Adrenal gland (tissue), 12 donors: ENCODE measurements around the gene CA10. TPM values are rescaled to one million over a fixed set of nuclear protein-coding genes. Genes with fewer than 3 reads are reported as not detected.

ENCODE experiments used
- DNase-seq, 7 donors: peaks; one replicate each; pipeline ENCODE4 v3.0.0-alpha.2; 2019 to 2020
- H3K27ac ChIP-seq, 5 donors: fragments of 200-600 bp; sonication (generic) in 4 of 5; 1 replicate in 3 of 5; 2 replicates in 2 of 5; pipeline versions ENCODE4 v1.5.1 to v1.8.0; 2016 to 2020; ENCODE audit warnings: mild to moderate bottlenecking in 1 of 5
- H3K27me3 ChIP-seq: fragments of 200-600 bp; 2 replicates; pipeline ENCODE4 v1.8.0; 2021
- H3K36me3 ChIP-seq, 2 donors: fragments of 200-600 bp; replicated peaks in 1 of 2; 1 replicate in 1 of 2; 2 replicates in 1 of 2; pipeline versions ENCODE4 v1.5.1 to v1.8.0; 2018 to 2022
- H3K4me1 ChIP-seq, 2 donors: fragments of 200-600 bp; replicated peaks in 1 of 2; 1 replicate in 1 of 2; 2 replicates in 1 of 2; pipeline versions ENCODE4 v1.5.1 to v1.8.0; 2018 to 2021
- H3K4me3 ChIP-seq, 4 donors: fragments of 200-600 bp; sonication (generic) in 3 of 4; one replicate each; pipeline ENCODE4 v1.5.1; 2016 to 2018
- H3K9me3 ChIP-seq, 3 donors: fragments of 200-600 bp; sonication (generic) in 1 of 3; replicated peaks in 1 of 3; 1 replicate in 2 of 3; 2 replicates in 1 of 3; pipeline versions ENCODE4 v1.5.1 to v1.8.0; 2016 to 2021
- CTCF ChIP-seq, 6 experiments: fragments of 450-650 bp in 4 of 6; fragments of 200-600 bp in 2 of 6; sonication (generic) in 1 of 6; IDR thresholded peaks; 1 replicate in 5 of 6; 2 replicates in 1 of 6; pipeline versions ENCODE4 v1.5.1 to v1.8.0; 2016 to 2021; ENCODE audit warnings: antibody characterized with exemption in 6 of 6, mild to moderate bottlenecking in 2 of 6, moderate library complexity in 1 of 6
- POLR2A ChIP-seq, 2 donors: fragments of 450-650 bp; IDR thresholded peaks; one replicate each; pipeline ENCODE4 v1.6.1; 2017; ENCODE audit warnings: antibody characterized with exemption in 2 of 2, mild to moderate bottlenecking in 2 of 2, moderate library complexity in 1 of 2
- WGBS, 4 donors: extraction: QIAGEN DNeasy Blood & Tissue Kit in 2 of 4; methylation state at CpG; one replicate each; pipeline versions ENCODE4 v1.1.5 to v1.1.7; 2013 to 2017; 5-methylcytosine and 5-hydroxymethylcytosine counted together
- intact Hi-C, 2 donors: fragments of 100-400 bp; cut with DNase I; formaldehyde crosslinking; loops; one replicate each; pipeline versions ENCODE4 v1.14.1 to v1.15.0; 2022 to 2023
- polyA plus RNA-seq, 3 donors: library from polyadenylated mRNA; stranded (reverse); fragments of 200-250 nt in 2 of 3; fragments of 350-450 nt in 1 of 3; fragmentation: Illumina TruSeq in 1 of 3; extraction: RNeasy Lipid Tissue Mini Kit (QIAGEN cat#74804) in 1 of 3; gene quantifications; one replicate each; pipeline ENCODE4 v1.2.3, GENCODE V29; 2013 to 2014
- total RNA-seq, 9 donors: library from RNA; depleted of rRNA in 4 of 9; stranded (reverse); fragments of >200 nt in 4 of 9; fragments of 120-200 nt in 1 of 9; fragmentation: NEBNext Ultra II Directional in 1 of 9; extraction: Animal tissue kit (Norgen Biotek cat#: 25700) in 1 of 9; gene quantifications; one replicate each; pipeline versions ENCODE4 v1.1.0 to v1.2.4, GENCODE V29; 2013 to 2023
- donor health status: healthy with polysubstance abuse.
- donor health status: Bipolar disorder and iron deficiency.
- donor health status: DM: yes; HTN: yes; CAD: no.
- donor health status: DM: no; HTN: no; CAD: no.
- donor health status: DM: no; HTN: no; CAD: no.
- donor health status: DM: yes; HTN: yes; CAD: no.

The CA10 gene
- total and polyA plus RNA-seq, 12 donors = 0.27 to 3.1 (median 2.5) TPM; not detected in 5

- H3K9me3 ChIP-seq = no peaks in the 10 kb centered on the region
- no peak for TF ChIP-seq POLR2A (IDR thresholded peaks at IDR 0.05)
- no peak for TF ChIP-seq CTCF (IDR thresholded peaks at IDR 0.05)
- H3K36me3 ChIP-seq = no peaks in the 10 kb centered on the region
- DNase-seq = no peak
- H3K27ac ChIP-seq = no peak overlapping the region
- H3K4me3 ChIP-seq = no peak overlapping the region
- 66 to 74% (median 66%) methylated on average over 2 of the region's 2 CpGs for WGBS, 4 donors
- H3K4me1 ChIP-seq = no peaks in the 10 kb centered on the region
- no peaks in the 10 kb centered on the region for H3K27me3 ChIP-seq
- intact Hi-C loops = no loop called here
These were observed 422.2 kb downstream of the CA10 start for GRCh38 chr17:51736356-51736755.

DNA sequence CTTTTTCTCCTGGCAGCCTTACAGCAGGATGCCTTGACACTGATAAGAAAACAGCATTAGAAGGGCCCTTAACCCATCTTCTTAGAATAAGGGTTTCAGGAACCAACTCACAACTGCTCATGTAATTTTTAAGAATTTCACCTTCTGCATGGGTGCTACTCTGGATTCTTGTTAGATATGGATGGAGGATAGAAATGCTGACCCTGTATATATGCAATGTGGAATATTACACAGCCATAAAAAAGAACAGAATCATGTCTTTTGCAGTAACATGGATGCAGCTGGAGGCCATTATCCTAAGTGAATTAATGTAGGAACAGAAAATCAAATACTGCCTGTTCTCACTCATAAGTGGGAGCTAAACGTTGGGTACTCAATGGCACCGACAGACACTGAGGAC is 423.5 kb downstream of the CA10 start:
- TF ChIP-seq POLR2A (IDR thresholded peaks at IDR 0.05) (no peak), CTCF (IDR thresholded peaks at IDR 0.05) (no peak)
- no peaks in the 10 kb centered on the region for H3K36me3 ChIP-seq
- no peaks in the 10 kb centered on the region for H3K9me3 ChIP-seq
- intact Hi-C loops = no loop called here
- 78 to 98% (median 87%) methylated on average over 2 of the region's 2 CpGs for WGBS, 4 donors
- no peak for DNase-seq
- no peak overlapping the region for H3K27ac ChIP-seq
- H3K4me1 ChIP-seq = no peaks in the 10 kb centered on the region
- no peak overlapping the region for H3K4me3 ChIP-seq
- H3K27me3 ChIP-seq = no peaks in the 10 kb centered on the region

- Histone ChIP-seq H3K4me3 (no peak overlapping the region), H3K9me3 (no peaks in the 10 kb centered on the region), H3K27me3 (no peaks in the 10 kb centered on the region), H3K36me3 (no peaks in the 10 kb centered on the region), H3K27ac (no peak overlapping the region), H3K4me1 (no peaks in the 10 kb centered on the region)
- intact Hi-C loops = no loop called here
- DNase-seq = peak in 2 of 7 donors; percentile 16 to 18
- 51 to 89% (median 73%) methylated on average over 4 of the region's 4 CpGs for WGBS, 4 donors
- peak in 3 of 6 experiments; percentile 21 to 39 (median 29) for TF ChIP-seq CTCF (IDR thresholded peaks at IDR 0.05)
- no peak for TF ChIP-seq POLR2A (IDR thresholded peaks at IDR 0.05)
These were observed 424.1 kb downstream of the CA10 start for GRCh38 chr17:51734462-51734861.

DNA sequence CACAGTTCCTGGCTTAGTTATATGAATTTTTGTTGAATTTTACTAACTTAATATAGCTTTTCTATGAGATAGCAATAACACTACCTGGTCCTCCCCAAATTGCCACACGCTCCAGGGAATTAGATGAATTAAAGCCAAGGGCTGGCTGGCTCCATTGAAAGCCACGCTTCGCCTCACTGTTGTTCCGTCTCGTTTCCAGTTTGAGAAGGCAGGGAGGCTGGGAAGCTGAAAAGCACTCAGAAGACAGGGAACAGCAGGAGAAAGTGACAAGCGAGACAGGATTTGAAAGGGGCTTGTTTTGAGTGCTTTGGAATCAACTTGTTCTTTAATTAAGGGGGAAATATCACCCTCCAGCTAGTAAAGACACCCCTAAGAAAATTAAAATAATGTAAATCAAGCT is 425.3 kb downstream of the CA10 start:
- TF ChIP-seq POLR2A (IDR thresholded peaks at IDR 0.05) = no peak
- no peak for TF ChIP-seq CTCF (IDR thresholded peaks at IDR 0.05)
- 71 to 84% (median 83%) methylated on average over 6 of the region's 6 CpGs for WGBS, 4 donors
- H3K36me3 ChIP-seq = no peaks in the 10 kb centered on the region
- H3K27ac ChIP-seq = no peak overlapping the region
- intact Hi-C loops = no loop called here
- no peaks in the 10 kb centered on the region for H3K9me3 ChIP-seq
- no peaks in the 10 kb centered on the region for H3K4me1 ChIP-seq
- no peaks in the 10 kb centered on the region for H3K27me3 ChIP-seq
- H3K4me3 ChIP-seq = no peak overlapping the region
- no peak for DNase-seq
